PC-9 (cell line): ENCODE data around the gene CLIC2.
"Not testable (repeated sequence)": the region's sequence is repeated elsewhere in the genome, so short reads cannot be mapped to it uniquely, and the experiment has no call there.

Experiments
- CTCF ChIP-seq: fragments of 200-600 bp; sonication (generic); conservative IDR thresholded peaks from 2 replicates; pipeline ENCODE4 v1.6.1; 2017; ENCODE audit warnings: mixed run types, antibody characterized with exemption, mild to moderate bottlenecking, moderate library complexity
- EZH2 ChIP-seq: fragments of 200-600 bp; sonication (generic); IDR thresholded peaks from 2 replicates; pipeline ENCODE4 v1.8.0; 2017; ENCODE audit warnings: antibody characterized with exemption, low read depth

DNA sequence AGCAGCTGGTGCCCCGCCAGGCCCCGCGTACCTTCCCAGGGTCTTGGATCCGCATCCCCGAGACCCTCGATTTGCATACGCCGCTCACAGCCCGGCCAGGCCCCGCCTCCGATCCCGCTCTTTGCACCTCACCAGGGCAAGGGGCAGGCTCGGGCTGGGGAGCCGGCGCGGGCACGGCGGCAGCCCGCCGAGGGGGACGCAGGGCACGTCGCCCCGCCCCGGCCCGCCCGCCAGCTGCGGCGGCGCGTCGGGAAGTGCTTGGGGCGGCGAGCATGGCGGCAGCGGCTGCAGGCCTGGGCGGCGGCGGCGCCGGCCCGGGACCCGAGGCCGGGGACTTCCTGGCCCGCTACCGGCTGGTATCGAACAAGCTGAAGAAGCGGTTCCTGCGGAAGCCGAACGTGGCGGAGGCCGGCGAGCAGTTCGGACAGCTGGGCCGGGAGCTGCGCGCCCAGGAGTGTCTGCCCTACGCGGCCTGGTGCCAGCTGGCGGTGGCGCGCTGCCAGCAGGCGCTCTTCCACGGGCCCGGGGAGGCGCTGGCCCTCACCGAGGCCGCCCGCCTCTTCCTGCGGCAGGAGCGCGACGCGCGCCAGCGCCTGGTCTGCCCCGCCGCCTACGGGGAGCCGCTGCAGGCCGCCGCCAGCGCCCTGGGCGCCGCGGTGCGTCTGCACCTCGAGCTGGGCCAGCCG, 47.6 kb upstream of the CLIC2 start, which contains the start of gene F8A2:
- not testable (repeated sequence) for TF ChIP-seq EZH2, CTCF
